Fibroblast of skin of right biceps (primary cell): Measurements from ENCODE around the gene KRTAP17-1.

Experiments used
- DNase-seq: peaks from one replicate; pipeline ENCODE4 v3.0.0-alpha.2; 2013

The KRTAP17-1 gene

DNA sequence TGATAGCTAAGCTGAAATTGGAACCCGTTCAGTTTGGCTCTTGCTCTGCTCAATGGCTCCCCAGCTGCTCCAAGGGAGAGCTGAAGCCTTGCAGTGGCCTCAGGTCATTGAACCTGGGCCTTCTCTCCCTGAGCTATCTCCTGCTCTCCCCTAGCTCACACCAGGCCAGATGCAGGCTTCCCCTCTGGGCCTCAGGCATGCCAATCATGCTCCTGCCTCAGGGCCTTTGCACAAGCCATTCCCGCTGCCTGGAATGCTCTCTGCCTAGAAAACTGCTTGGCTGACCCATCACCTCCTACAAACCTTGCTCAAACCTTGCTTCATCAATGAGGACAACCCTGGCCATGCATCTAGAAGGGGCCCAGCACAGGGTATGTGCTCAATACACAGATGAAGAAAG, 16.7 kb upstream of the KRTAP17-1 start:
- DNase-seq = no peak

DNA sequence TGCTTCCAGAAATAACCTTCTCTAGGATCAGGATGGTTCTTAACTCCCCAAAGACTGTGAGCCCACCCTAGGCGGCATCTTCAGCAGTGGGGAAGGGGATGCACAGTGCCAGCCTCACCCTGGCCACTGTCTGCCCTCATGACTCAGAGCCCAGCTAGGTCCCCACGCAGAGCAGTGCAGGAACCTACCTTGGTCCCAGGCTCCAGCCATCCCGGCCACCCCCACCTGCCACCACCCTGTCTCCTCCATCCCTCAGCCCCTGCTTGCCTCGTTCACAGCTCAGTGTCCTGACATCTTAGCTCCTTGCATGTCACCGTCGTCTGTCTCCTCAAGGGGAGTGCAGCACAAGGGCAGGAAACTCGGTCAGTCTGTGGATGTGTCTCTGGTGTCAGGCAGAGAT, 16.1 kb upstream of the KRTAP17-1 start:
- DNase-seq = no peak

DNA sequence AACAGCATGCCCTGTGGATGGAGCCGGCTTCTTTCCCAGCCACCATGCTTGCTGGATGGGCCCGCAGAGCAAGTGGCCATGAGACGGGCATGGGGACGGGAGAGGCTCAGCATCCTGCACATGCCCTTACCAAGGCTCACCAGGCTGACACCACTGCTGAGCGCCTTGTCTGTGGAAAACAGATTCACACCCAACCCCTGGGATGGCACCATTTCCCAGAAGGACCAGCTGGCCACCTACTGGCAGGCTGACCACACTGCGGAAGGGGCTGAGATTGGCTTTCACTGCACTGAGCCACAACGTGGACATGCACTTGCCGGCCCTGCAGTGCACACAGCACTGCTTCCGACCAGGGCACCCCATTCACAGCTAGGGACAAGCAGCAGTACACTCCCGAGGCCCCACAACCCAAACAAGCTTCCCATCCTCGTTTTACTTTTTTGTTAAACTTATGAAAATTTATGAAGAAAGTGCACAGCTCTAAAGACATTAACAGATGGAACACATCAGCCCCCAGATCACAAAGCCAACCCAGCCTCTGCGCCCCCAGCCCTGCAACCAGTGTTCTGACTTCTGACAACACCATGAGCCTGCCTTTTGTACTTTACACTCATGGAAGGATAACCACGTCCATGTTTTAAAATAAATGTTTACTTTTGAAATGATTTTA, 13.9 kb upstream of the KRTAP17-1 start:
- peak; percentile 58 for DNase-seq

DNA sequence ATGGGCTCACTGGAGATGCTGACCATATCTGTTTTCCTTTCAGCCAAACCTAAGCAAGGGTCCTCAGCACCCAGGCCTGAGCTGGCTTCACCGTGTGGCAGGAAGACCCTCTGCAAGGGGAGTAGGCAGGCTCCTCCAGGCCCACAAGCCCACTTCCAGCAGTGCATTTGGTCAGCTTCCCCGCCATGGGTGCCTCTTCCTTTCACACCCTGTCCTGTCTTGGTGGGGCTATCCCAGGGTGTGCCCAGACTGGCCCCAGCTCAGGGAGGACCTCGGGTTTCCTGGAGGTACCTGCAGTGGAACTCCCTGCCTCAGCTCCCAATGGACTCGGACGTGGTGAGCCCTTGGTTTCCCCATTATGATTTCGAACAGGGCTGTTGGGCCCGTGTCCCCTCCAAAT, 12.7 kb upstream of the KRTAP17-1 start:
- no peak for DNase-seq

DNA sequence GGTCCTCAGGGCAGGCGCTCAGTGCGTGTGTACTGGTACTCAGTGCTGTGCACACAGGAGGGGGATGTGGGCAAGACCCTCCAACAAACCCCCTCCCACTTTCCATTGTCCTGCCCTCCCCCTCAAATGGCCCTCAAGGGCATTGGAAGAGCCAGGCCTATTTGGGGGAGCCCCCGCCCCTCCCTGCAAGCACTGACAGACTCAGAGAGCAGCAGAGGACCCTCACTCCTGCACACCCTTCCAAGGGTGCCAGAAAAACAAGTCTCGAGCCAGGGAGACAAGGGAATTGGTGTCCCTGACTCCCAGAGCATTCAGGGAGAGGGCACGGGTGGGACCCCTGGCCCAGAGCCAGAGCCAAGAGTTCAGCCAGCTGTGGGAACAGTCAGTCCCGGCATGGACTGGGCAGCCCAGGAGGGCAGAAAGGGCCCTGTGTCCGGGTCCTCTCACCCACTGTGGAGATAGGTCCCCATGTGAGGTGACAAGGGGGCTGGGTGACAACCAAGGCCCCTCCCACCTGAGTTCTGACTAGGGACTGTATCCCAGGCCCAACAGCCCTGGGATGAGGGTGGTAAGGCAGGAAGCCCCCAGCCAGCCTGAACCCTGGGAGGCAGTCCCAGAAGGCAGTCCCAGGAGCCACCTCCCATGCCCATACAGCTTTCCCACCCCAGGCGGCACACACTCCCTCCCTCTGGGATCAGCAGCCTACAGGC, 12.1 kb upstream of the KRTAP17-1 start:
- no peak for DNase-seq

DNA sequence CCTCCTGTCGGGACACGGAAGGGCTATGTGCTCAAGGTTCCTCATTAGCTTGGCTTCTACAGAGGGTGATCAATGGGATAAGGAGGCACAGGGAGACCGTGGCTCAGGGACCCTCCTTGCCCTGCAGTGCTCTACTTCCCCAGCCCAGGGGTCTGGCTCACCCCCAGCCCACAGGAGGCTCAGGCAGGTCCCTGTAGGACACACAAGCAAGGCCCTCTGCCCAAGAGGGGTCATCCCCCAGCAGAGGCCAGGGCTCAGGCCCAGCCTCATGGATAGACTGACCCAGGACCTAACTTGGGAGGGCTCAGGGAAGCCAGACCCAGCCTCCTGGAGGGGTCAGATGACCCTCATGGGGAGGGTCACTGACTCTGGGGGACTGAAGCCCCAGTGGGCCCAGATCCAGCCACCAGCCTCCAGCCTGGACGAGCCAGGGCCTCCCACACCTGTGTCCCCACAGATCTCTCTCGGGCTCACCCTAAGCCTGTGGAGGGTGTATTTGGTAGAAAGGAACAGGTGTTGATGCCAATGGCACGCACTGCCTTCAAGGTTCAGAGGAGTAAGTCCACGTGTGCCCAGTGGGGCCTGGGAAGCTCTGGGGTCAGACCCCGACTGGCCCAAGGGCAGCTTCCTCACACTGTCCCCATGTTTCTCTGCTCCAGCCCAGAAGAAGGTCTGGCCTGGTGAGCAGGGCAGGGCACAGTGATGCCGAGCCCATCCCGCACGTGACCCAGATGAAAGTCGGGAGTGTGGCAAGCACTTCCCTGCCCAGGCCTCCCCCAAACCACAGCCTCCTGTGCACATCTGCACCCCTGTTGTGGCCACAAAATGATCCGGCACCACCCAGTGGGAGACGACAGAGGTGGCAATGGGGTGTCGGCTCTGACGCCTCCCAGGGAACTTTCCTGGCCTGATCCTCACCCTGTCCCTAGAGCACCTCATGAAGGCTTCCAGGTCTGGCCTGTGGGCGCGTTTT, 10.9 kb upstream of the KRTAP17-1 start:
- no peak for DNase-seq

DNA sequence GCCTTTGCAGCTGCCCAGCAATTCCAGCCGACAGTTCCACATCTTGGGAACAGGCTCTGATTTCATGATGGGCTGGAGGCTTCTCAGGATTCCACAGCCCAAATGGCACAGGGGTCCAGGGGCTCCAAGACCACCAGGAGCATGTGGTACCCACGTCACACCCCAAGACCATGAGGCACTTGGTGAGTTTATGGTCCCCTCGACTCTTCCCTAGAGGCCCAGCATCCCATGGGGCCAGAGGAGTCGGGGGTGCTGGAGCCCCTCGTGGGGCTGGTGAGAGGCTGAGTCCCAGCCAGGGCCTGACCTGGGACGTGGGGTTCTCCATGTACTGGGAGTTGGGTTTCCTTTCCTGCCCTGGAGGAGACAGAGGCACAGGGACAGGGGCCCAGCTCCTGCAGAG, 10.1 kb upstream of the KRTAP17-1 start:
- DNase-seq = no peak

DNA sequence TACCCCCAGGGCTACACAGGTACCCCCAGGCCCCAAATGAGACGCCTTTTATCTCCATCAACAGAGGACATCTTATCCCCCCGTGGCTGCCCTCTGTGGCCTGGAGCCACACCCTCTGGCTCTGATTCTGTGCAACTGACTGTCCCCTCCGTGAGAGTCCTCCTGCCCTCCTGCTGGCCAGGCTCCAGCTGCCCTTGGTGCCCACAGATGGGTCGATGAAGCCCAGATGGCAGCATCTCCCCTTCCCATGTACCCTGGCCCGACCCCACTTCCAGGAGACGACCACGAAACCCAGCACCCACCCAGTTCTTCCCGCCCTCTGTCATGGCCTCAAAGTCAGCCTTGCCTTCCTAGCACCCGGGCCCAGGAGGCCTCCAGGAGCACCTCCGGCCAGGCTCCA, 9.6 kb upstream of the KRTAP17-1 start:
- DNase-seq = no peak

DNA sequence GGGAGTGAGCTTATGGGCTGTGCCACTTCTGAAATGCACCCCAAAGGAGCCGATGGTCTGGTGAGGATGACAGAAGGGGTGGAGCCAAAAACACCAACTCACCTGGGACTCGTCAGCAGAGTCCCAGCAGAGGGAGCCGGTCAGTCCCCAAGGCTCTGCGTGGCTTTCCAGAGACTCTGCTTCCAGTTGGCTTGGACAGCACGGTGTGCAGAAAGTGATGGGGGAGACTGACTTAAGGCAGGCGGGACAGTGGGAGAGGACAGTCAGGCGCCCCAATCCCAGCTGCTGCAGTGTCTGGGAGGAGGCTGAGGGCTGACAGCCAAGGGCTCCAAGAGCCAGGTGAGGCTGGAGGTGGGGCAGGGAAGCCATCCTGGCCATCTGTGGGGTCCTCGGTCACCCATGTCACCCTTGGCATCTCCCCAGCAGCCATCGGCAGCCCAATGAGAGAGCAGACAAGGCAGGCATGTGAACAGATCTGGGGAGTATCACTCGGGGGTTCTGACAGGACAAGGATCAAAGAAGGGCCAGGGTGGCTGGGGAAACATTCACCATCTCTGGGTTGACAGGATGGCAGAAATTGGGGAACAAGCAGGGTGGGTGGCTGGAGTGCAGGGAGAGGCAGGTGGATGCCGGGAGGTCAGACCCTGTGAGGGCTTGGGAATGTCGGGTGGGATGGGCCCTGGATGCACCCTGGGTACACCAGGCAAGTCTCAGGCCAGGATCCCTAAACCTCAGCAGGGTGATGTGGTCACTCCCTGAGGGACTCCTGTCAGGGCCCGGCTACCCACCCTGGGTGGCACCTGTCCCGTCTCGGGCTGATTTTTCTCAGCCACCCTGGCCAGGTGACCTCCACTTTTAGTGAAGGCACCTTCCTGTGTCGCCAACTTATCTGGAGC, 8.9 kb upstream of the KRTAP17-1 start:
- DNase-seq = peak; percentile 10

DNA sequence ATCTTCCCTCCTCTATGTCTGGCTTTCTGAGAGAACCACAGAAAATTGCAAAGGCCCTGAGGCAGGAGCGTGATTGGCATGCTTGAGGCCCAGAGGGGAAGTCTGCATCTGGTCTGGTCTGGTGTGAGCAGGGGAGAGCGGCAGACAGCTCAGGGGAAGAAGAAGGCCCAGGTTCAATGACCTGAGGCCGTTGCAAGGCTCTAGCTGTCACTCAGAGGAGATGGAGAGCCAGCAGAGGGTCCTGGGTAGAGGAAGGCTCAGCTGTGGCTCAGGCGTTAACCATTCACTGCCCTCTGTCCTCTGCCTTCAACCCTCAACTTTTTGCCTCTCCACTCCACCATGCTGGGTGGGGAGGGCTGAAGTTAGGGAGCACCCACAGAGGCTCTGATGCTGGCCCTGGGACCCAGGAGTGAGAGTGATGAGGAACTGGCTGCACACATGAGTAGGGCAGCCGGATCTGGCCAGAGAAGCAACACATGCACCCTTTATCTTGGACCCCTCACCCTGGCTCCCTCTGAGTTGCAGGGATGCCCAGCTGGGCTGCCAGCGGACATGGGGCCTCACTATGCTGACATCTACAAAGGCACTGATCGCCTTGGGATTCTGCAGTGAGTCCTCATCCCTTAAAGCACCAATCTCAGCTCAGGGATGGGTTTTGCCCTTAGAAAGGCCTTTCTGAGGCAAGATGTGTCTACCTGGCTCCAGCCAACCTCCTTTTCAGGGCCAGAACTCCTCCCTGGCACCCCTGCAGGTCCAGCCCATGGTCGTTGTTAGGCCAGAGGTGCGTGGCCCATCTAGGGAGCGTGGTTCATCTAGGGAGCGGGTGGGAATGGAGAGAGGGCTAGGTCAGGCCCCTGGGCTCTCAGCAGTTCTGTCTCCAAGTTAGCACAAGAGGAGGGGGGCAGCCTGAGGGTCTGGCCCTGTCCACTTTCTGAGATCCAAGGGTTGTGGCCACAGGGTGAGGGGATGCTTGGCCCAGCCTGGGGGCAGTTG, 7.7 kb upstream of the KRTAP17-1 start:
- no peak for DNase-seq

DNA sequence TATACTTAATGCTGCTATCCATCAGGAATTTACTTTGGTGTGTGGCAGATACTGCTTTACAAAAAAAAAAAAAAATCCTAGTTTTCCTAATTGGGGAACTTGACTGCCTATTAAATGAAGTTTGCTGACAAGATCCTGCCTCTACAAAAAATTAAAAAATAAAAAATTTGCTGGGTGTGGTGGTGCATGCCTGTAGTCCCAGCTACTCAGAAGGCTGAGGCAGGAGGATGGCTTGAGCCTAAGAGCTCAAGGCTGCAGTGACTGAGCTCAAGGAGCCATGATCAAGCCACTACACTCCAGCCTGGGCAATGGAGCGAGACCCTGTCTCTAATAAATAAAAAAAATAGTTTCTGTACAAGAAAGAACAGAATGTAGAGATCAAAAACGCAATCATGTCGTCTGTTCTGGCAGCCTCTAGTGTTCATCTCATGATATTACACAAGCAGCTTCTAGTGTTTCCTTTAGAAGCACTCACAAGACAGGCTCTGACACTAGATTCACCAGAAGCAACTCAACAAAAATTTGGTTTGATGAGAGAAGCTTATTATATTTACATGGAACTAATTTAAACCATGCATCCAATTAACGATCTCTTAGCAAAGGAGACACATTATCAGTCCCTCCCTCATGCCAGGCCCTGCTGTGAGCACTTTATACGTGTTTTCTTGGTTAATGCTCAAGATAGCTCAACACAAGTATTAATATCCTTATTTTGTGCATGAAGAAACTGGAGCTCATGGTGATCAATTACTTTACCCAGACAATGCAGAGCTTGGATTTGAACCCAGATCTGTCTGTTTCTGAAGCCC, 6.8 kb upstream of the KRTAP17-1 start:
- peak; percentile 73 for DNase-seq

DNA sequence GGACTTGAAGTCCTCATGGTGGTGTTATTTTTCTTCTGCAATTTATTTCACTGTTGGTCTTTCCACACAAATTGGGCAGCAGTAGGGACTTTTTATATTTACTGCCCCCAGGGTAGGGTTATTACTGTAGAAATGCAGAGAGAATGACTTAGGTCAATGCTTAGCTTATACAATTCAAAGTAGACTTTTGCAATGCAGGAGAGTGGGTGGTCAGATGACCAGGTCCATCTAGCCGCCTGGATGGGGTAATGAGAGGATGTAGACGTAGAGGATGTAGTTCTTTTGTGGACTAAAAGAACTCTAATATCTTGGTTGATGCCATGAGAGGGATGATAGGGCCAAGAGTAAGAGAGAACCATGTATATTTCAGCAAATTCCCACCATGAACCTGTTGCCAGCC, 2.7 kb upstream of the KRTAP17-1 start:
- DNase-seq = no peak

DNA sequence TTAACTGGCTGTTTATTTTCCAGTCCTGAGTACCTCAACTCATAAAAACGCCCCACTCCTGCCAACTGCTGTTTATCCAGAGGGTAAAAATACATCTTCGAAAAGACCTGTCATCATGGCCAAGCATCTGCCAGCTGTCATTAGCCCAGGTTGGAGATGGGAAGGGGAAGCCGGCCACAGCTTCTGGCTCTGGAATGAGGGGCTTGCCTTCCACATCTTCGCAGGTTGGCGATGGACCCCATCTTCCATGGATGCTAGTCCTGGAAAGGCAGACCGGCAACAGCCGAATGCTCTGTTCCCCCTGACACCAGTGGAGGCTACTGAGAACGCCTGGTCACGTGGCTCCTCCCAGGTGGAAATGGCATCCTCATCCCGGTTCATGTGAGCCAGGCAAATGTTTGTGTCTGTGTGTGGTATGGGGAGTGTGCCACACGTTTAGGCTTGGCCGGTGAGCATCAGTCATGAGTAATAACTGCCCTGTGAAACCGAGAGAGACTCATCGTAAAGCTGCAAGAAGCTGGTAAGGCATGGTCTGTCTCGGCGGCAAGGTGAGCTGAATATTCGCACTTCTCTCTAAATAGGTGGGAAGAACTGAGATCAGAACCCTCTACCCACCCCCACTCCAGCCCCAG, 420 bp upstream of the KRTAP17-1 start:
- no peak for DNase-seq

DNA sequence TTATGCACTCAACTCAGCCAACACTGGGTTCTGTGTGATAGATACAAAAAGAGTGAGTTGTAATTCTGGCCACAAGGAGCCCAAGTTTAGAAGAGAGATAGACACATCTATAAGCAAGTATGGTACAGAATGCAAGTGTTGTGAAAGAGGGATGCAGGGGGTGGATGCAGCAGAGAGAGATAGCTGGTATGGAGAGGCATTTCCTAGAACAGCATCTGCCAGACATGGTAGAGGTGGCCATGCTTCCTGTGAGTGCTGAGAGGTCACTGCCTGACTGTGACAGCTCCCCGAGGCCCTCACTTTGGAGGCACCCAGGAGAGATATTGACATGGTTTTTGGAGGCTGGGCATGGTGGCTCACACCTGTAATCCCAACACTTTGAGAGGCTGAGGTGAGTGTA, 4.4 kb downstream of the KRTAP17-1 start:
- no peak for DNase-seq

DNA sequence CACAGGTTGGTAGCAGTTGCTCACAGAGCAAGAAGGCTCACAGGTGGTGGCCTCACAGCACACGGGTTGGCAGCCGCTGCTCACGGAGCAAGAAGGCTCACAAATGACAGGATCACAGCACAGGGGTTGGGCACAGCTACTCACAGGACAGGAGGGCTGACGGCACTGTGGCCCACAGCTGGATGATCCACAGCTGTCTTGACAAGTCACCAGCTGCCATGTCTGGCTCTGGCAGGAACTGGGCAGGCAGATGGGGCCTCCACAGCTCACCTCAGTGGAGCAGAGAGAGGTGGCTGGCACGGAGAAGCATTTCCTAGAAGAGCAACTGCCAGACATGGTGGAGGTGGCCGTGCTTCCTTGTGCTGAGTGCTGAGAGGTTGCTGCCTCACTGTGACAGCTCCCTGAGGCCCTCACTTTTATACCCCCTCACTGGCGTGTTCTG, 6.6 kb downstream of the KRTAP17-1 start, which contains the start of gene KRTAP16-1:
TSS of gene KRTAP16-1 (minus strand) at position 392 of the 442 bp plus-strand sequence. CDS start at position 336, 56 bp downstream.
- no peak for DNase-seq

DNA sequence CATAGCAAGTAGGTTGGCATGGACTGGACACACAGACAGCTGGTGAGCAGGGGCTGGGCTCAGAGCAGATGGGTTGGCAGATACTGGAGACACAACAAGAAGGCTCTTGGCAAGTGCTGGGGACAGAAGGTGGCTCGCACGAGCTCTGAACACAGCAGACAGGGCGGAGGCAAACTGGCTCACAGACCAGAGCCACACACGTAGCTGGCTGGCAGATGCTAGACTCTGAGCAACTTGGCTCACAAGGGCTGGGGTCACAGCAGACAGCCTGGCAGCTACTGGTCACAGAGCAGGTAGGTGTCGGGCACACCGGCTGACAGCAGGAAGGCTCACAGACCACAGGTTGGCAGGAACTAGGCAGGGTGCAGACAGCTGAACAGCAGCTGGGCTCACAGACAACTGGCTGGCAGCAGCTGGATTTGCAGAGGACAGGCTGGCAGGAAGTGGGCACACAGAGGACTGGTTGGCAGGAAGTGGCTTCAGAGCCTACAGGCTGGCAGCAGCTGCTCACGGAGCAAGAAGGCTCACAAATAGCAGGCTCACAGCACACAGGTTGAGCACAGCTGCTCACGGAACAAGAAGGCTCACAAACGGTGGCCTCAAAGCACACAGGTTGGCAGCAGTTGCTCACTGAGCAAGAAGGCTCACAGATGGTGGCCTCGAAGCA, 7.1 kb downstream of the KRTAP17-1 start:
- DNase-seq = no peak

DNA sequence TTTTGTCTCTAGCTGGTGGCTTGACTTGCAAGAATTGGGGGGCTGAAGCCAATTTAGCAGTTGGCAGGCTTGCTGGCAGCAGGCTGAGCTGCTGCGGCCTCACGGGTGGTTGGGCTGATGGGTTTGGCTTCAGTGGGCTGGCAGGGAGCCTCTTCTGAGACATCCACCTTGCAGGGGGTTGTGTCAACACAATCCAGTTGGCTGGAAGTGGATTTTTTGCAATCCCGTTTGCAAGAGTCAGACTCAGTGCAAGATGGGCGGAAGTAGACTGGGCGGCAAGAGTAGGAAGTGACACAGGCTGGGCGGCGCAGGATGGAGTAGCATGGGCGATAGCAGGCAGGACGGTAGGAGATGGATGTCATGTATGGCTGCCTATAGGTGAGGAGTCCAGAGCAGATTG, 7.9 kb downstream of the KRTAP17-1 start:
- peak; percentile 28 for DNase-seq

DNA sequence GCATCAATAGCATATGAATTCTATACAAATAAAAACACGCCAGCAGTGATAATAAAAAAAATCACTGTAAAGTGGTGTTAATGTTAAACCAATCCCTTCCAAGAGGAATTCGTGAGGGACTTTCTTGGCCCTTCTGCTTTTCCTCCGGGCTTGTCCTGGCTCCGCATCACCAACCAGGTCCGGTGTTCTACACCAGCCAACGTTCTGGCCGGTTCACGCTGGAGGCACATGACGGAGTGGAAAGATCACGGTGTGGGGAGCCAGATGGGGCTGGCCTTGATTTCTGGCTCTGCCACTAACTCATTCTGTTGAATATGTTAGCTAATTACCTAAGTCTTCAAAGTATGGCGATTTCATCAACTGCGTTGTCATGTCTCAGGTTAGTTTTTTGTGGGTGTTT, 11.4 kb downstream of the KRTAP17-1 start:
- no peak for DNase-seq

DNA sequence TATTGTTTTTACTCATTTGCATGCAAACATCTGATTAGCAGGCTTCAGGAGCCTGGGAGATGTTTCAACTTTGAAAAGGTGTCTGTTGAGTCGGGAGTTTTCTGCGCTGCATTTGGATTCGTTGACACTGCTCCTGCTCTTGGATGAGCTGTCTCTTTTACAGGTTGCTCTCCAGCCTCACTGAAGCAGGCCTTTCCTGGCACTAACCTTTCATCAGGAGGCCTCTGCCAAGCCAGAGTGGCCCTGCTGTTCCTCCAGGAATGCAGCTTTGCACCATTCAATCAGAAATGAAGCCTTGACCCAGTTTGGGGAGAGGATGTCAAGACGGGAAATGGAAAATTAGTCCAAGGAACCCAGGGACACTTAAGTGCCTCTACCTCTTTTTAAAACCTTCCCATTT, 12.5 kb downstream of the KRTAP17-1 start:
- no peak for DNase-seq
